ENCODE data around the gene UBD. TPM values are rescaled to one million over a fixed set of nuclear protein-coding genes. Genes with fewer than 3 reads are reported as not detected.
A peak's percentile ranks its signal among the peaks of the same experiment; 100 is the strongest.

Gene UBD
- total RNA-seq, 1 donor from 2014 or later, result 4.3 TPM

DNA sequence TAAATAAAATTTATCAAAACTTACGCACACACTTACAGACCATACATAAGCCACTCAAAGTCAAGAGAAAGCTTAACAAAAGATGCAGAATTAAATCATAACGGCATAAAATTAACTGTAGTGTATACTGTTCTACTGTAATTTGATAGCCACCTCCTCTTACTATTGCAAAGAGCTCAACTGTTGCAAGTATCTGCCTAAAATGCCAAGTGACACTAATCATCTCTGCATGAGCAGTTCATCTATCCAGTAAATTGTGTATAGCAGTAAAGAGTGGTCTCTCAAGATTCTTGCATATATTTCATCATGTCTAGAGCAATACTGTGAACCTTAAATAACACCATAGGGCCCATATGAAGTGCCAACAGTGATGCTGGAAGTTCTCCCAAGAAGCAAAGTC lies 37.7 kb upstream of the UBD start:
- TF ChIP-seq, protein P1, sequence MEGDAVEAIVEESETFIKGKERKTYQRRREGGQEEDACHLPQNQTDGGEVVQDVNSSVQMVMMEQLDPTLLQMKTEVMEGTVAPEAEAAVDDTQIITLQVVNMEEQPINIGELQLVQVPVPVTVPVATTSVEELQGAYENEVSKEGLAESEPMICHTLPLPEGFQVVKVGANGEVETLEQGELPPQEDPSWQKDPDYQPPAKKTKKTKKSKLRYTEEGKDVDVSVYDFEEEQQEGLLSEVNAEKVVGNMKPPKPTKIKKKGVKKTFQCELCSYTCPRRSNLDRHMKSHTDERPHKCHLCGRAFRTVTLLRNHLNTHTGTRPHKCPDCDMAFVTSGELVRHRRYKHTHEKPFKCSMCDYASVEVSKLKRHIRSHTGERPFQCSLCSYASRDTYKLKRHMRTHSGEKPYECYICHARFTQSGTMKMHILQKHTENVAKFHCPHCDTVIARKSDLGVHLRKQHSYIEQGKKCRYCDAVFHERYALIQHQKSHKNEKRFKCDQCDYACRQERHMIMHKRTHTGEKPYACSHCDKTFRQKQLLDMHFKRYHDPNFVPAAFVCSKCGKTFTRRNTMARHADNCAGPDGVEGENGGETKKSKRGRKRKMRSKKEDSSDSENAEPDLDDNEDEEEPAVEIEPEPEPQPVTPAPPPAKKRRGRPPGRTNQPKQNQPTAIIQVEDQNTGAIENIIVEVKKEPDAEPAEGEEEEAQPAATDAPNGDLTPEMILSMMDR (conservative IDR thresholded peaks at IDR 0.05; ENCODE audit: low read depth, low read length), result no peak
- DNase-seq (ENCODE audit: low read depth), result no peak
- H3K4me3 ChIP-seq (ENCODE audit: low read depth, low read length), result no peak overlapping the region

DNA sequence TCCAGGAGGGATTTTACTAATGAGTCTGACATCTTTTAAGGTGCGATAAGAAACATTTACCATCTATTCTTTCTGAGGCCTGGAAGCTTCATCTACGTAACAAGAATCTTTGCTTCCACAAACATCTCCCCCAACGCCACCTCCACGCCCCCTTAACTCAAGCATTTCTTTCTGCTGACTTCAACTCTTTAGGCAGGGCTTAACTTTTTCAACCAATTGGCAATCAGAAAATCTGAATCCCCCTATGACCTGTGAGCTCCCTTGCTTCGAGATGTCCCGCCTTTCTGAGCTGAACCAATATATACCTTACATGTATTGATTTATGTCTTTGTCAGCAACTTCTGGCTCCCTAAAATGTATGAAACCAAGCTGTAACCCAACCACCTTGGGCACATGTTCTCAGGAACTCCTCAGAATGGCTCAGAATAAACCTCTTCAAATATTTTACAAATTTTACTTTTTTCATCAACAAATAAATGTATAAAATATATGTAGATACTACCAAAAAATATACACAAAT lies 36.9 kb upstream of the UBD start:
- no peak overlapping the region for H3K4me3 ChIP-seq (ENCODE audit: low read depth, low read length)
- no peak for DNase-seq (ENCODE audit: low read depth)

DNA sequence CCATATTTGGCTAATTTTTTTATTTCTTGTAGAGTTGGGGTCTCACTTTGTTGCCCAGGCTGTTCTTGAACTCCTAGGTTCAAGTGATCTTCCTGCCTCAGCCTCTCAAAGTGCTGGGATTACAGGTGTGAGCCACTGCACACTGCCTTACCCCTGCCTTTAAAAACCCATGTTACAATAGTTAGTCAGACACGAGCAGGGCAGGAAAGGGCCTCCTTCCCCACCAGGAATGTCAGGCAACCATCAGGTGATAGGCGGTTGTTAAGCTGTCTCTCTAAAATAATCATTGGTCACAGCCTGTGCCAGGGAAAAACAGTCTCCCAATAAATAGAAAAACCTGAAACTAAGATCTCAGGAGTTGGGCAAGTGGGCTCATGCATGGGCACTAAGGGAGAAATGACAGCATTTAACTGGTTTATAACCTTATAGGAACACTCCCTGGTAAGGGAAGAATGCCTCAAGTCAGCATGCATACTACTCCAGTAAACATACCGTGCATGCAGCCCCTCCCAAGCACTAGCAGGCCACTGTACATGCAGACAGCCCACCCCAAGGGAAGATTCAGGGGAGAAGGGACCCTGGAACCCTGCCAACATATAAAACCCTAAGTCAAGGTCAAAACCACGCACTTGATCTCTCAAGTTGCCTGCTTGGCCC lies 33.8 kb upstream of the UBD start:
- no peak overlapping the region for H3K4me3 ChIP-seq (ENCODE audit: low read depth, low read length)
- TF ChIP-seq, protein P1 (conservative IDR thresholded peaks at IDR 0.05; ENCODE audit: low read depth, low read length), result no peak
- DNase-seq (ENCODE audit: low read depth), result no peak

More for the DNA sequence above, 36.9 kb upstream of the UBD start:
- TF ChIP-seq, protein P1 (conservative IDR thresholded peaks at IDR 0.05; ENCODE audit: low read depth, low read length), result no peak

DNA sequence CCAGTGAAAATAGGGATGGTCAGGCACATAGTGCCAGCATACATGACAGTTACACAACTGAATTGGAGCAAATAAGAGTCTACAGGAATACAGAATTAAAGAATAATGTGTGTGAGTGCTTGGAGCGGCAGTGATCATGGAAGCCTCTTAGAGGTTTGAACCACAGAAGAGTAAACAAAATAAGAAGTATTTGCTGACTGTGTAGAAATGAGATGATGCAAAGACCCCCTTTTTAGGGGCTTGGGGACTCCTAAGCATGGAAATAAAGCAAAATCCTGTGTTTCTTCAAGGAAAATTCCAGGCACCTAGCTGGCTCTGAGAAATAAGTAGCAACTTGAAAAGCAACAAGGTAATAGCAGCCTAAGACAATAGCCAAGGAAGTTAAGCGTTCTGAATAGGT lies 32.1 kb upstream of the UBD start:
- TF ChIP-seq, protein P1 (conservative IDR thresholded peaks at IDR 0.05; ENCODE audit: low read depth, low read length), result no peak
- no peak for DNase-seq (ENCODE audit: low read depth)
- H3K4me3 ChIP-seq (ENCODE audit: low read depth, low read length), result no peak overlapping the region

DNA sequence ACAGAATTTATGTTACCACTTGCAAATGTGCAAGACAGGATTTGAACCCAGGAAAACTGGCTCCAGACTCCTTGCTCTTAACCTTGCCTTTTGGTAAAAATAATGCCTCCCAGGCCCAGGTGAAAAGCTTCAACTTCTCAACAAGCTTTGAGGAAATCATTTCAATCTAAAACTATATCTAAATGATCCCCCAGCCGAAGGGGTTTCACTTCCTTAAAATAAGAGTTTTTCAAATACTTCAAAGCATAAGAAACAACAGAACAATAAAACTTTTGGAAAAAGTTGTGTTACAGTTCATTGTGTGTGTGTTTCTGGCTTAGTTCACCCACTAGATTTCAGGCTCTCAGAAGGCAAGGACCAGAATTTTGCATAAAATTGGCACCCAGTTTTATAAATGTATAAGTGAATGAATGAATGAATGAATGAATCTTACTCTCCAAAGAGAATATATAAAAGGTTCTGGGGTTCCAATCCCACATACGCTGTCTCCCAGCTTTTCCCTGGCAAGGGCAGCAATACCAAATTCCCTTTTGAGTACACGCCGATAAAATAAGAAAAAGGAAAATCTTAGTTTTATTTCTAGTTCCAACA lies 30.8 kb upstream of the UBD start:
- no peak overlapping the region for H3K4me3 ChIP-seq (ENCODE audit: low read depth, low read length)
- TF ChIP-seq, protein P1 (conservative IDR thresholded peaks at IDR 0.05; ENCODE audit: low read depth, low read length), result no peak
- no peak for DNase-seq (ENCODE audit: low read depth)

DNA sequence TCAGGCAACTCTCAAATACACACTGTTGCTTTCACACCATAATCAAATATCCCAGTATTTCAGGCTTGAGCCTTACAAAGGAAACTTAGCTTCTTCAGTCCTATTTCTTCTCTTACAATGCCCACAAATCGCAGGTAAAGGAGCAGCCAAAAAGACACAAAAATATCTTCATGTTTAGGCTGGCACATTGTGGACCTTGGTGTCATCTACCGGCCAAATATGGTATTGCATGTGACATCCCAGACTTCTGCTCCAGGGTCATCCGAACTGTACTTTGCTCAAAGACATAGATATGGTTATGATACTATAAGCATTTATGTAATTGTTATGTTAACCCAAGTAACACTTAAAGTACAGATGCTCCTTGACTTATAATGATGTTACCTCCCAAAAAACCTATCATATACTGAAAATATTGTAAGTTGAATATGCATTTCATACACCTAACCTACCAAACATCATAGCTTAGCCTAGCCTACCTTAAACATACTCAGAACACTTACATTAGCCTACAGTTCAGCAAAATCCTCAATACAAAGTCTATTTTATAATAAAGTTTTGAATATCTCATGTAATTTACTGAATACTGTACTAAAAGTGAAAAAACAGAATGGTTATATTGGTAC lies 30.0 kb upstream of the UBD start:
- no peak for DNase-seq (ENCODE audit: low read depth)
- H3K4me3 ChIP-seq (ENCODE audit: low read depth, low read length), result no peak overlapping the region
- TF ChIP-seq, protein P1 (conservative IDR thresholded peaks at IDR 0.05; ENCODE audit: low read depth, low read length), result peak; percentile 96
